HG03469 (cell line): ENCODE data around the gene ADCY3.
"Not testable (repeated sequence)": the region's sequence is repeated elsewhere in the genome, so short reads cannot be mapped to it uniquely, and the experiment has no call there.

Source experiments
- ATAC-seq: cut with Tn5 transposase; IDR thresholded peaks from one replicate; pipeline ENCODE4 v1.9.1; 2021; ENCODE audit warnings: mild to moderate bottlenecking, moderate library complexity, moderate number of reproducible peaks; ENCODE audit not compliant: unreplicated experiment

The ADCY3 gene

GRCh38 chr2:24819442-24820174 is 100.4 kb downstream of the ADCY3 start:
- no peak for ATAC-seq

GRCh38 chr2:24818721-24819167 is 101.3 kb downstream of the ADCY3 start:
- no peak for ATAC-seq

- no peak for ATAC-seq
These were observed 103.2 kb downstream of the ADCY3 start for GRCh38 chr2:24816884-24817283.

GRCh38 chr2:24816404-24816803 is 103.6 kb downstream of the ADCY3 start:
- no peak for ATAC-seq

GRCh38 chr2:24815171-24815570 is 104.9 kb downstream of the ADCY3 start:
- no peak for ATAC-seq

- no peak for ATAC-seq
These were observed 105.5 kb downstream of the ADCY3 start for GRCh38 chr2:24814516-24814915.

GRCh38 chr2:24813691-24814137 is 106.3 kb downstream of the ADCY3 start:
- ATAC-seq = no peak

- no peak for ATAC-seq
These were observed 110.6 kb downstream of the ADCY3 start for GRCh38 chr2:24809316-24810007.

- ATAC-seq = no peak
These were observed 113.4 kb downstream of the ADCY3 start for GRCh38 chr2:24806661-24807036.

- not testable (repeated sequence) for ATAC-seq
These were observed 114.0 kb downstream of the ADCY3 start for GRCh38 chr2:24805811-24806660.

GRCh38 chr2:24800487-24800886 is 119.5 kb downstream of the ADCY3 start:
- ATAC-seq = not testable (repeated sequence)

GRCh38 chr2:24797644-24798043 is 122.4 kb downstream of the ADCY3 start:
- ATAC-seq = no peak

- no peak for ATAC-seq
These were observed 126.1 kb downstream of the ADCY3 start for GRCh38 chr2:24793761-24794435.

GRCh38 chr2:24792874-24793760 is 126.9 kb downstream of the ADCY3 start, which contains the start of the genes CENPO and PTRHD1:
Gene CENPO (plus strand): TSS chr2:24793425. CDS start chr2:24793920, 495 bp downstream.
Gene PTRHD1 (minus strand): TSS chr2:24793391. CDS start chr2:24793377, 14 bp downstream.
- peak; percentile 77 for ATAC-seq

- ATAC-seq = no peak
These were observed 127.5 kb downstream of the ADCY3 start for GRCh38 chr2:24792542-24792873.

- no peak for ATAC-seq
These were observed 128.6 kb downstream of the ADCY3 start for GRCh38 chr2:24791452-24791851.

- no peak for ATAC-seq
These were observed 131.2 kb downstream of the ADCY3 start for GRCh38 chr2:24788816-24789215.

GRCh38 chr2:24787532-24787931 is 132.5 kb downstream of the ADCY3 start:
- no peak for ATAC-seq

GRCh38 chr2:24785671-24786321 is 134.2 kb downstream of the ADCY3 start:
- peak; percentile 80 for ATAC-seq
